SK-N-SH (cell line): ENCODE data around the gene FSTL5. TPM values are rescaled to one million over a fixed set of nuclear protein-coding genes. Genes with fewer than 3 reads are reported as not detected.

Experiments
- CTCF ChIA-PET: fragments of 300-600, 350-600 bp; formaldehyde crosslinking; extraction: SDS; loops from one replicate; lab custom pipeline; 2021; lab: Yijun Ruan, JAX
- POLR2A ChIA-PET: fragments of 350-600 bp; sonication (Branson Sonifier 250); formaldehyde crosslinking; extraction: SDS; loops from one replicate; lab custom pipeline; 2020; ENCODE audit warnings: antibody characterized with exemption, inconsistent platforms; lab: Yijun Ruan, JAX
- DNase-seq: peaks from one replicate; pipeline ENCODE4 v3.0.0; 2012
- H2AFZ ChIP-seq: fragments of 200-600 bp; sonication (generic); 2 replicates; pipeline ENCODE4 v1.8.1; 2016; ENCODE audit warnings: antibody characterized with exemption, mild to moderate bottlenecking, low read depth
- H3F3A ChIP-seq: fragments of 200-600 bp; sonication (generic); replicated peaks from 2 replicates; pipeline ENCODE3; 2016; ENCODE audit warnings: antibody characterized with exemption, mild to moderate bottlenecking; ENCODE audit not compliant: insufficient read depth
- H3K27ac ChIP-seq, 2 experiments: fragments of 200-500 bp in 1 of 2; fragments of 200-600 bp in 1 of 2; sonication (Bioruptor generic) in 1 of 2; sonication (generic), shearing (Covaris generic) in 1 of 2; 2 replicates each; pipeline versions ENCODE4 v1.5.1 to v1.6.1; 2014 to 2016; ENCODE audit warnings: low read depth in 2 of 2, inconsistent platforms in 1 of 2, low read length in 1 of 2, mild to moderate bottlenecking in 1 of 2, mixed read lengths in 1 of 2
- H3K27me3 ChIP-seq: fragments of 200-600 bp; sonication (generic), shearing (Covaris generic); 2 replicates; pipeline ENCODE4 v1.6.1; 2016; ENCODE audit warnings: mixed run types; ENCODE audit not compliant: insufficient read depth
- H3K36me3 ChIP-seq, 2 experiments: fragments of 200-500 bp in 1 of 2; fragments of 200-600 bp in 1 of 2; sonication (Bioruptor generic) in 1 of 2; sonication (generic) in 1 of 2; replicated peaks in 1 of 2; 2 replicates each; pipeline versions ENCODE3 to v1.5.1; 2014 to 2016; ENCODE audit warnings: low read length in 1 of 2, mild to moderate bottlenecking in 1 of 2; ENCODE audit not compliant: insufficient read depth in 2 of 2, control insufficient read depth in 1 of 2
- H3K4me1 ChIP-seq, 2 experiments: fragments of 200-500 bp in 1 of 2; fragments of 200-600 bp in 1 of 2; sonication (Bioruptor generic) in 1 of 2; sonication (generic), shearing (Covaris generic) in 1 of 2; 2 replicates each; pipeline versions ENCODE4 v1.5.1 to v1.6.1; 2014 to 2016; ENCODE audit warnings: low read depth in 1 of 2, low read length in 1 of 2, mixed run types in 1 of 2; ENCODE audit not compliant: insufficient read depth in 2 of 2, control insufficient read depth in 1 of 2
- H3K4me2 ChIP-seq: fragments of 200-600 bp; sonication (generic), shearing (Covaris generic); 2 replicates; pipeline ENCODE4 v1.6.1; 2017; ENCODE audit warnings: mixed run types
- H3K4me3 ChIP-seq, 2 experiments: fragments of 200-500 bp in 1 of 2; fragments of 200-600 bp in 1 of 2; sonication (Bioruptor generic) in 1 of 2; sonication (generic), shearing (Covaris generic) in 1 of 2; 2 replicates each; pipeline versions ENCODE4 v1.5.1 to v1.8.1; 2014 to 2016; ENCODE audit warnings: low read depth in 2 of 2, inconsistent platforms in 1 of 2, low read length in 1 of 2, mild to moderate bottlenecking in 1 of 2, mixed read lengths in 1 of 2, moderate library complexity in 1 of 2
- H3K79me2 ChIP-seq: fragments of 200-600 bp; sonication (generic); 2 replicates; pipeline ENCODE4 v1.8.1; 2017; ENCODE audit warnings: mild to moderate bottlenecking; ENCODE audit not compliant: insufficient read depth
- H3K9ac ChIP-seq: fragments of 200-600 bp; sonication (generic); 2 replicates; pipeline ENCODE4 v1.6.1; 2017; ENCODE audit warnings: mixed run types
- H3K9me2 ChIP-seq: fragments of 200-600 bp; sonication (generic); 2 replicates; pipeline ENCODE4 v1.6.1; 2017; ENCODE audit warnings: mixed run types
- H3K9me3 ChIP-seq: fragments of 200-600 bp; sonication (generic); 2 replicates; pipeline ENCODE4 v1.6.1; 2017; ENCODE audit warnings: mixed run types, mild to moderate bottlenecking, moderate library complexity
- H4K20me1 ChIP-seq: fragments of 200-600 bp; sonication (generic); 2 replicates; pipeline ENCODE4 v1.6.1; 2017; ENCODE audit warnings: mild to moderate bottlenecking, mixed run types; ENCODE audit not compliant: insufficient read depth
- EZH2phosphoT487 ChIP-seq: fragments of 200-600 bp; sonication (generic); IDR thresholded peaks from 2 replicates; pipeline ENCODE4 v1.6.1; 2017; ENCODE audit warnings: low read depth, mixed run types, mild to moderate bottlenecking, antibody characterized with exemption, moderate library complexity, borderline replicate concordance
- FOSL2 ChIP-seq: IDR thresholded peaks from 2 replicates; pipeline ENCODE4 v1.4.0; 2012; ENCODE audit warnings: low read depth, mild to moderate bottlenecking, moderate library complexity, borderline replicate concordance
- FOXJ3 ChIP-seq: sonication (generic); formaldehyde crosslinking; IDR thresholded peaks from 2 replicates; pipeline ENCODE4 v1.5.1; 2020; ENCODE audit warnings: mild to moderate bottlenecking, missing genetic modification reagents
- MEF2A ChIP-seq: IDR thresholded peaks from 2 replicates; pipeline ENCODE4 v1.4.0; 2012; ENCODE audit warnings: low read depth, borderline replicate concordance
- MXI1 ChIP-seq: IDR thresholded peaks from 2 replicates; pipeline ENCODE4 v1.6.1; 2012; ENCODE audit warnings: mild to moderate bottlenecking, low read depth, low read length, improper control_type of control experiment
- PBX3 ChIP-seq: IDR thresholded peaks from 2 replicates; pipeline ENCODE4; 2012
- POLR2AphosphoS5 ChIP-seq: IDR thresholded peaks from 2 replicates; pipeline ENCODE4 v1.6.1; 2012; ENCODE audit warnings: low read depth, low read length
- RCOR1 ChIP-seq: fragments of 150-350 bp; IDR thresholded peaks from 2 replicates; pipeline ENCODE4 v1.6.1; 2017; ENCODE audit warnings: antibody characterized with exemption, low read length
- REST ChIP-seq: IDR thresholded peaks from 2 replicates; pipeline ENCODE4 v1.6.1; 2012; ENCODE audit warnings: mild to moderate bottlenecking, low read depth, low read length, moderate library complexity
- RFX5 ChIP-seq: IDR thresholded peaks from 2 replicates; pipeline ENCODE4 v1.6.1; 2012; ENCODE audit warnings: mild to moderate bottlenecking, improper control_type of control experiment, low read length
- TEAD4 ChIP-seq: IDR thresholded peaks from 2 replicates; pipeline ENCODE4 v1.4.0; 2012; ENCODE audit warnings: mild to moderate bottlenecking, borderline replicate concordance; ENCODE audit not compliant: insufficient read depth
- YY1 ChIP-seq: IDR thresholded peaks from 2 replicates; pipeline ENCODE4 v1.4.0; 2012; ENCODE audit warnings: low read depth, mild to moderate bottlenecking
- WGBS: methylation state at CpG from one replicate; pipeline ENCODE4 v1.1.6; 2017; ENCODE audit warnings: low lambda C conversion rate; 5-methylcytosine and 5-hydroxymethylcytosine counted together
- polyA plus RNA-seq, 3 experiments: library from polyadenylated mRNA; depleted of rRNA; stranded (reverse); fragments of >200 nt; gene quantifications; 2 replicates each; pipeline ENCODE4 v1.2.3, GENCODE V29; 2012
- TF ChIP-seq, protein P1 (sequence below): IDR thresholded peaks from 2 replicates; pipeline ENCODE4 v1.4.0; 2012; ENCODE audit warnings: low read depth, borderline replicate concordance
- TF ChIP-seq, protein P2 (sequence below): fragments of 150-350 bp; IDR thresholded peaks from 2 replicates; pipeline ENCODE4 v1.6.1; 2017; ENCODE audit warnings: antibody characterized with exemption, low read length, low read depth, borderline replicate concordance
- TF ChIP-seq, protein P3 (sequence below): fragments of 200-600 bp; sonication (generic); IDR thresholded peaks from 2 replicates; pipeline ENCODE4 v1.6.1; 2017; ENCODE audit warnings: antibody characterized with exemption, mild to moderate bottlenecking, moderate library complexity

FSTL5 gene
- polyA plus RNA-seq, 1 of the 3 experiments (the other 2 are of a cell fraction): 0.07 TPM

DNA sequence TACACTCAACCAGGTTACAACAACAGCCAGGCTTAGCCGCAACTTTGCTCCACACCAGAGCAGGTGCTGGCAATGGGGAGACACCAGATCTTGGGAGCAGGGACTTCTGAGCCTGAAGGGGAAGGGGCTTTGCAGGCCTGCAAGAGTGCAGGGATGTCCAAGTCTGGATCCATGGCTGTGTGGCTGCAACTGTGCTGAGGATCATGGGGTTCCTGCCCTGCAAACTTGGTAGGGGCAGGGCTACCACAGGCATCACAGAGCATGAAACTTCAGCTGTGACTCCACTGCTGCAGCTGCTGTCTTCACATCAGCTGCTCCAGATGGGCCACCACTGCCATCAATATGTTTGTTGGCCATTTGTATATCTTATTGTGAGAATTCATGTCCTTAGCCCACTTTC lies 340.4 kb downstream of the FSTL5 start:
- Histone ChIP-seq H3F3A (no peaks in the 10 kb centered on the region), H3K4me1 (no peaks in the 10 kb centered on the region; a peak in 1 of 4 replicates), H3K9me2 (no peaks in the 10 kb centered on the region), H3K36me3 (no peaks in the 10 kb centered on the region), H2AFZ (no peak overlapping the region), H3K9ac (no peak overlapping the region), H3K4me2 (no peak overlapping the region), H3K79me2 (no peaks in the 10 kb centered on the region), H3K27me3 (no peaks in the 10 kb centered on the region), H3K4me3 (no peak overlapping the region), H3K27ac (no peak overlapping the region), H3K9me3 (no peaks in the 10 kb centered on the region), H4K20me1 (no peaks in the 10 kb centered on the region)
- TF ChIP-seq RCOR1 (no peak), EZH2phosphoT487 (no peak), TEAD4 (no peak), MEF2A (no peak)
- TF ChIP-seq, protein P1, sequence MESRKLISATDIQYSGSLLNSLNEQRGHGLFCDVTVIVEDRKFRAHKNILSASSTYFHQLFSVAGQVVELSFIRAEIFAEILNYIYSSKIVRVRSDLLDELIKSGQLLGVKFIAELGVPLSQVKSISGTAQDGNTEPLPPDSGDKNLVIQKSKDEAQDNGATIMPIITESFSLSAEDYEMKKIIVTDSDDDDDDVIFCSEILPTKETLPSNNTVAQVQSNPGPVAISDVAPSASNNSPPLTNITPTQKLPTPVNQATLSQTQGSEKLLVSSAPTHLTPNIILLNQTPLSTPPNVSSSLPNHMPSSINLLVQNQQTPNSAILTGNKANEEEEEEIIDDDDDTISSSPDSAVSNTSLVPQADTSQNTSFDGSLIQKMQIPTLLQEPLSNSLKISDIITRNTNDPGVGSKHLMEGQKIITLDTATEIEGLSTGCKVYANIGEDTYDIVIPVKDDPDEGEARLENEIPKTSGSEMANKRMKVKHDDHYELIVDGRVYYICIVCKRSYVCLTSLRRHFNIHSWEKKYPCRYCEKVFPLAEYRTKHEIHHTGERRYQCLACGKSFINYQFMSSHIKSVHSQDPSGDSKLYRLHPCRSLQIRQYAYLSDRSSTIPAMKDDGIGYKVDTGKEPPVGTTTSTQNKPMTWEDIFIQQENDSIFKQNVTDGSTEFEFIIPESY: no peak
- TF ChIP-seq, protein P2, sequence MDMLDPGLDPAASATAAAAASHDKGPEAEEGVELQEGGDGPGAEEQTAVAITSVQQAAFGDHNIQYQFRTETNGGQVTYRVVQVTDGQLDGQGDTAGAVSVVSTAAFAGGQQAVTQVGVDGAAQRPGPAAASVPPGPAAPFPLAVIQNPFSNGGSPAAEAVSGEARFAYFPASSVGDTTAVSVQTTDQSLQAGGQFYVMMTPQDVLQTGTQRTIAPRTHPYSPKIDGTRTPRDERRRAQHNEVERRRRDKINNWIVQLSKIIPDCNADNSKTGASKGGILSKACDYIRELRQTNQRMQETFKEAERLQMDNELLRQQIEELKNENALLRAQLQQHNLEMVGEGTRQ: no peak
- DNase-seq: no peak
- ChIA-PET CTCF (no interaction called here), POLR2A (no interaction called here)
- 100% methylated on average over 1 of the region's 1 CpG for WGBS

DNA sequence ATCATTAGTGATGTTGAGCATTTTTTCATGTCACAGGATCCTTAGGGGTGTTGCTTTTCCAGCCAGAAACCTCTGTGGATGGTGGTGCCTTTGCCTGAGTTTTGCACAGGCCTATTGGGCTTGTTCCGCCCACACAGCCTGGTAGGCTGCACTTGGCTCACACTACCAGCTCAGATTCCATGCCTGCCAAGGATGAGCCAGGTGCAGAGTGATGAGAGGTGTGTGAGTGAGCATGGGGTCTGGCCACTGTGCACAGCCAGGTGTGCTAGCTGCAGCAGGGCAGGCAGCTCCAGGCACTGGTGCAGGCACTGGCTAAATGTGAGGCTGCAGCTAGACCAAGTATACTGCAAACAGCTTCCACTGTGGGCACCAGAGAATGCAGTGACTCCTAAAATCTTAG lies 341.6 kb downstream of the FSTL5 start:
- H3K9me3 ChIP-seq: no peaks in the 10 kb centered on the region
- no peaks in the 10 kb centered on the region for H3F3A ChIP-seq
- no peak overlapping the region for H3K9ac ChIP-seq
- POLR2A ChIA-PET: no interaction called here
- CTCF ChIA-PET: no interaction called here
- H3K4me2 ChIP-seq: no peak overlapping the region
- no peaks in the 10 kb centered on the region for H3K79me2 ChIP-seq
- no peaks in the 10 kb centered on the region for H3K9me2 ChIP-seq
- no peak for DNase-seq
- no peaks in the 10 kb centered on the region for H3K36me3 ChIP-seq
- H3K27me3 ChIP-seq: no peaks in the 10 kb centered on the region
- H3K4me1 ChIP-seq: no peaks in the 10 kb centered on the region
- H4K20me1 ChIP-seq: no peaks in the 10 kb centered on the region
- H3K27ac ChIP-seq: no peak overlapping the region
- H3K4me3 ChIP-seq: no peak overlapping the region
- H2AFZ ChIP-seq: no peak overlapping the region
- 78% methylated on average over 1 of the region's 1 CpG for WGBS
- no peak for TF ChIP-seq MXI1
- TF ChIP-seq POLR2AphosphoS5: no peak
- no peak for TF ChIP-seq FOXJ3 (CRISPR knock-in tag)
- no peak for TF ChIP-seq FOSL2
- TF ChIP-seq PBX3: no peak
- TF ChIP-seq YY1: no peak
- TF ChIP-seq, protein P3, sequence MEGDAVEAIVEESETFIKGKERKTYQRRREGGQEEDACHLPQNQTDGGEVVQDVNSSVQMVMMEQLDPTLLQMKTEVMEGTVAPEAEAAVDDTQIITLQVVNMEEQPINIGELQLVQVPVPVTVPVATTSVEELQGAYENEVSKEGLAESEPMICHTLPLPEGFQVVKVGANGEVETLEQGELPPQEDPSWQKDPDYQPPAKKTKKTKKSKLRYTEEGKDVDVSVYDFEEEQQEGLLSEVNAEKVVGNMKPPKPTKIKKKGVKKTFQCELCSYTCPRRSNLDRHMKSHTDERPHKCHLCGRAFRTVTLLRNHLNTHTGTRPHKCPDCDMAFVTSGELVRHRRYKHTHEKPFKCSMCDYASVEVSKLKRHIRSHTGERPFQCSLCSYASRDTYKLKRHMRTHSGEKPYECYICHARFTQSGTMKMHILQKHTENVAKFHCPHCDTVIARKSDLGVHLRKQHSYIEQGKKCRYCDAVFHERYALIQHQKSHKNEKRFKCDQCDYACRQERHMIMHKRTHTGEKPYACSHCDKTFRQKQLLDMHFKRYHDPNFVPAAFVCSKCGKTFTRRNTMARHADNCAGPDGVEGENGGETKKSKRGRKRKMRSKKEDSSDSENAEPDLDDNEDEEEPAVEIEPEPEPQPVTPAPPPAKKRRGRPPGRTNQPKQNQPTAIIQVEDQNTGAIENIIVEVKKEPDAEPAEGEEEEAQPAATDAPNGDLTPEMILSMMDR: no peak
- TF ChIP-seq, protein P2: no peak
- TF ChIP-seq MEF2A: no peak
- no peak for TF ChIP-seq REST
- TF ChIP-seq RFX5: no peak
